Fibroblast of mammary gland (primary cell): ENCODE measurements around the gene TXLNB.
"Not testable (repeated sequence)": the region's sequence is repeated elsewhere in the genome, so short reads cannot be mapped to it uniquely, and the experiment has no call there.

Experiments used
- DNase-seq: peaks from one replicate; pipeline ENCODE4 v3.0.0-alpha.2; 2010; ENCODE audit warnings: low read depth
- H3K4me3 ChIP-seq: 2 replicates; pipeline ENCODE4 v1.5.1; 2011; ENCODE audit warnings: low read depth, mild to moderate bottlenecking, low read length, moderate library complexity; ENCODE audit not compliant: control insufficient read depth
- CTCF ChIP-seq: conservative IDR thresholded peaks from 2 replicates; pipeline ENCODE4 v1.5.1; 2011; ENCODE audit warnings: low read depth, low read length, inconsistent platforms; ENCODE audit not compliant: control insufficient read depth, insufficient read depth

The TXLNB gene

GRCh38 chr6:139231206-139231605 is 60.6 kb downstream of the TXLNB start:
- H3K4me3 ChIP-seq: no peak overlapping the region
- no peak for TF ChIP-seq CTCF
- DNase-seq: peak; percentile 28

GRCh38 chr6:139230391-139230840 is 61.4 kb downstream of the TXLNB start:
- no peak overlapping the region for H3K4me3 ChIP-seq
- peak; percentile 55 for DNase-seq
- TF ChIP-seq CTCF: peak; percentile 27

- not testable (repeated sequence) for DNase-seq, H3K4me3 ChIP-seq
These were observed 63.4 kb downstream of the TXLNB start for GRCh38 chr6:139228387-139228786.

GRCh38 chr6:139219746-139220145 is 72.1 kb downstream of the TXLNB start:
- no peak for DNase-seq

GRCh38 chr6:139219271-139219729 is 72.5 kb downstream of the TXLNB start:
- TF ChIP-seq CTCF: peak; percentile 97
- DNase-seq: peak; percentile 87

More at GRCh38 chr6:139219746-139220145, 72.1 kb downstream of the TXLNB start:
- no peak overlapping the region for H3K4me3 ChIP-seq
- no peak for TF ChIP-seq CTCF

GRCh38 chr6:139212460-139212859 is 79.3 kb downstream of the TXLNB start:
- not testable (repeated sequence) for DNase-seq, H3K4me3 ChIP-seq

More at GRCh38 chr6:139219271-139219729, 72.5 kb downstream of the TXLNB start:
- H3K4me3 ChIP-seq: no peak overlapping the region

- H3K4me3 ChIP-seq, DNase-seq: not testable (repeated sequence)
These were observed 81.0 kb downstream of the TXLNB start for GRCh38 chr6:139210766-139211165.

GRCh38 chr6:139205843-139206242 is 86.0 kb downstream of the TXLNB start:
- DNase-seq: no peak
- H3K4me3 ChIP-seq: no peak overlapping the region
- TF ChIP-seq CTCF: no peak

GRCh38 chr6:139204978-139205377 is 86.8 kb downstream of the TXLNB start:
- no peak overlapping the region for H3K4me3 ChIP-seq
- TF ChIP-seq CTCF: no peak
- no peak for DNase-seq
